Effector memory CD8-positive, alpha-beta T cell (primary cell): ENCODE data around the gene GTF2A1L.

Experiments used
- ATAC-seq: fragments of 150-1000 bp; cut with Tn5 transposase; replicated peaks from 2 replicates; pipeline ENCODE4 v1.10.0; 2021; ENCODE audit warnings: mild to moderate bottlenecking, moderate library complexity
- DNase-seq, 3 experiments: peaks; one replicate each; pipeline ENCODE4 v3.0.0; 2021
- H3K27ac Mint-ChIP-seq, 2 donors: one replicate each; pipeline ENCODE4 v1.8.0; 2022; ENCODE audit warnings: mild to moderate bottlenecking in 2 of 2, mixed read lengths in 2 of 2, moderate library complexity in 2 of 2
- H3K27me3 Mint-ChIP-seq, 2 donors: one replicate each; pipeline ENCODE4 v1.8.0; 2022; ENCODE audit warnings: mixed read lengths in 2 of 2
- H3K36me3 Mint-ChIP-seq: one replicate; pipeline ENCODE4 v1.8.0; 2022; ENCODE audit warnings: mild to moderate bottlenecking, moderate library complexity, mixed read lengths; ENCODE audit not compliant: insufficient read depth
- H3K4me1 Mint-ChIP-seq, 2 donors: one replicate each; pipeline ENCODE4 v1.8.0; 2022; ENCODE audit warnings: low read depth in 2 of 2, mixed read lengths in 2 of 2
- H3K4me3 Mint-ChIP-seq, 2 donors: one replicate each; pipeline ENCODE4 v1.8.0; 2022; ENCODE audit warnings: mild to moderate bottlenecking in 2 of 2, mixed read lengths in 2 of 2, moderate library complexity in 2 of 2
- H3K9me3 Mint-ChIP-seq, 2 donors: one replicate each; pipeline ENCODE4 v1.8.0; 2022; ENCODE audit warnings: mixed read lengths in 2 of 2

Gene GTF2A1L

DNA sequence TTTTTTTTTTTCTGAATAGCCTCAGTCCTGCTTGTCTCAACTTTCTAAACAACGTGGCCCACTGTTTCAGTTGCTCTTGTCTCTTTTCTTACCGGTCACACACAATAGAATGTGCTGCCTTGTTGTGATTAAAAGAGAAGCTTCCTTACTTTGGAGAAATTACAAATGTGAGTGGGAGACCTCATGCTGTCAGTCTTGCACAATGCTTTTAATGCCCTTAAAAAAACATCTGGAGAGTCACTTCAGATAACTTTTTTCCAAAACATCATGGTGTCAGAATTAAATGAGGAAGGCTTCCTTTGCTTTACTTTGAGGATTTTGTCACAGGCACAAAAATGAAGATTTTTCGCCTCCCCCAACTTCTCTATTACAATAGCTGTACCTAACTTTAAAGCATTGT, 100.2 kb downstream of the GTF2A1L start:
- Mint-ChIP-seq H3K4me3 (no peak overlapping the region), H3K9me3 (peaks cover 0 to 3% of the 10 kb centered on the region in 2 donors), H3K36me3 (no peaks in the 10 kb centered on the region), H3K4me1 (no peaks in the 10 kb centered on the region), H3K27me3 (no peaks in the 10 kb centered on the region), H3K27ac (no peak overlapping the region)
- ATAC-seq (no peak), DNase-seq (no peak)

DNA sequence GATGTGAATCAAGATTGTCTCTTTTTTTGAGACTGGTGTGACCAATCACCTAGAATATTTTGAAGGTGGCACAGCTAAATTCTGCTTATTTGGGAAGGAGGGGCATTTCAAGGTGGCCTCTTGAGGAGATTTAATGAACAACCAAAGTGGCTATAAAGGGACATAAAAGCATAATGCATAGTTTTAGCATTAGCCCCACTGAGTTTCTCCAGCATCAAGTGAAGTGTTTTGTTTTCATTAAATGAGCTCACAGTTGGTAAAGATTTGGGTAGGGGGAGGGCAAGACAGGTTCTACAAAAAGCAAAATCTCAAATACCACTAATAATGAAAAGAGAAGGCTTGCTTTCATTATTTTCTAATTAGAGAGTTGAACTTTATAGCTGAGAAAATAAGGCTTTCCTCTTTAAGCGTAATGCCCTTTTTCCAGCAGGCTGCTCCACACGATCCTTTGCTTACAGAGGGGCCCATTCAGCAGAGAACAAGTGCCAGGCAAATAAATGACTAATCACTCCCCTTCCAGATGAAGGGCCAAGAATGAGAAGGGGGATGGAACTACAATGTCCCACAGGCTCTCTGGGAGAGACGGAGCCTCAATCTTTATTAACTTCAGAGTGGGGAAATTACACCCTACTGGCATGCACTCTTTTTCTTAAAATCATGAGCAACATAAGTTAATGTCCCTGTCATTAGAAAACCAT, 102.0 kb downstream of the GTF2A1L start:
- no peaks in the 10 kb centered on the region for H3K36me3 Mint-ChIP-seq
- peaks cover 0 to 3% of the 10 kb centered on the region in 2 donors for H3K9me3 Mint-ChIP-seq
- H3K4me1 Mint-ChIP-seq: no peaks in the 10 kb centered on the region
- no peak overlapping the region for H3K27ac Mint-ChIP-seq
- DNase-seq: no peak
- ATAC-seq: no peak
- H3K4me3 Mint-ChIP-seq: no peak overlapping the region
- H3K27me3 Mint-ChIP-seq: no peaks in the 10 kb centered on the region

DNA sequence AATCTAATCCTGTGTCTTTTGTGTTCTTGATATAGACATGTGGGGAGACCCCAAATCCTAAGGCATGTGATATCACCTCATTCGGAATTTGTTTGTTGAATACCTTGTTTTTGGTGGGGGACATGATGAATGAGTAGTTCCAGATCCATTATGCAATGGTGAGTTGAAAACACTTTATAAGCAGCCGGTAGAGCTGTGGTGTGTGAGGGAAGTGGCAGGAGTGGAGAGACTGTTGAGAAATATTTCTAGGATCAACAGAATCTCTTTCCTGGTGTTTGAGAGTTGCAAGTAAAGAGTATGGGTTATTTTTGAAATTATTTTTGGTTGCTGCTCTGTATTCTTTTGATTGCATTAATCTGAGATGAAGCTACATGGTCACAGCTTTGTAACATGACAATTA, 103.5 kb downstream of the GTF2A1L start:
- Mint-ChIP-seq H3K27me3 (no peaks in the 10 kb centered on the region), H3K27ac (no peak overlapping the region), H3K4me3 (no peak overlapping the region), H3K4me1 (no peaks in the 10 kb centered on the region), H3K9me3 (peaks cover 0 to 3% of the 10 kb centered on the region in 2 donors), H3K36me3 (no peaks in the 10 kb centered on the region)
- DNase-seq (no peak), ATAC-seq (no peak)

DNA sequence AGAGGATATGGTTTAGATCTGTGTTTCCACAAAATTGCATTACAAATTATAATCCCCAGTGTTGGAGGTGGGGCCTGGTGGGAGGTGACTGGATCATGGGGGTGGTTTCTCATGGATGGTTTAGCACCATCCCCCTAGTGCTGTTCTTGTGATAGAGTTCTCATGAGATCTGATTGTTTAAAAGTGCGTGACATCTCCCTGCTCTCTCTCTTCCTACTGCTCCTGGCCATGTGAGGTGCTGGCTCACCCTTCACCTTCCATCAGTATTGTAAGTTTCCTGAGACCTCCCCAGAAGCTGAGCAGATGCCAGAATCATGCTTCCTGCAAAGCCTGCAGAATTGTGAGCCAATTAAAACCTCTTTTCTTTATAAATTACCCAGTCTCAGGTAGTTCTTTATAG, 104.7 kb downstream of the GTF2A1L start:
- no peak for DNase-seq
- no peaks in the 10 kb centered on the region for H3K36me3 Mint-ChIP-seq
- no peaks in the 10 kb centered on the region for H3K4me1 Mint-ChIP-seq
- peaks cover 0 to 3% of the 10 kb centered on the region in 2 donors for H3K9me3 Mint-ChIP-seq
- H3K4me3 Mint-ChIP-seq: no peak overlapping the region
- H3K27me3 Mint-ChIP-seq: no peaks in the 10 kb centered on the region
- ATAC-seq: no peak
- no peak overlapping the region for H3K27ac Mint-ChIP-seq

DNA sequence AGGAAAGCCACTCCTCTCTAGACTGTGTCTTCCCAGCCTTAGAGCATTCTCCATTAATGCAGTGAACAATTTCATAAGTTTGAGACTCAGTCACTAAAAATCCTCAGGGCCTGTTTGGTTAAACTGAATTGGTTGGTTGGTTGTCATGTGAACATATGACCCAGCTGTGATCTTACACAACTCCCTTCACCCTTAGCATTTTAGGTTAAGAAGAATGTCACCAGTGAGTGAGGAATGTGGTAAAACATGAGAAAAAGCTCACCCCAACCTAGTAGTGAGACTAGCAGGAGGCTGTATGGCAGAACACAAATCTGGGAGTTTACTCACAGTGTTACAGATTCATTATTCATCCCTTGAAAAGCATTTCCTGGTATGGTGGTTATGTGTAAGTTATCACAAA, 105.5 kb downstream of the GTF2A1L start:
- no peaks in the 10 kb centered on the region for H3K27me3 Mint-ChIP-seq
- H3K27ac Mint-ChIP-seq: no peak overlapping the region
- H3K4me1 Mint-ChIP-seq: no peaks in the 10 kb centered on the region
- H3K4me3 Mint-ChIP-seq: no peak overlapping the region
- no peak for ATAC-seq
- DNase-seq: no peak
- H3K36me3 Mint-ChIP-seq: no peaks in the 10 kb centered on the region
- H3K9me3 Mint-ChIP-seq: peaks cover 0 to 3% of the 10 kb centered on the region in 2 donors

DNA sequence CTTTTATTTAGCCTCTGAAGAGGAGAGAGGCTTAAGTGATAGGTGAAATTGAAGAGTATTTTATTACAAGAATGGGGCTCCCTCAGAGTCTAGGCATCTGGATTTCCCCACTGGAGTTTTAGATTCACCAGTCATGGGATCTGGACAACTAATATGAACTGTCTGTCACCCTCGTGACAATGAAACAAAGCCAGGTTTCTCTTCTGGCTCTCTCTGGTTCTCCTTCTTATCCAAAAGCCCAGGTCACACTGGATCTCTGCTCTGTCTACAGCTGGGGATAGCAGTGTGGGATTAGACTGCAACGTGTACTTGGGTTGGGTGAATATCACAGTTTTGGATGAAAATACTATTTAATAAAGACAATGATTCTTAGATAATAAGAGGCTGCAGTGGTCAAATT, 106.6 kb downstream of the GTF2A1L start:
- no peak for DNase-seq
- Mint-ChIP-seq H3K4me3 (no peak overlapping the region), H3K9me3 (peaks cover 0 to 3% of the 10 kb centered on the region in 2 donors), H3K36me3 (no peaks in the 10 kb centered on the region), H3K4me1 (no peaks in the 10 kb centered on the region), H3K27ac (no peak overlapping the region), H3K27me3 (no peaks in the 10 kb centered on the region)
- ATAC-seq: no peak

DNA sequence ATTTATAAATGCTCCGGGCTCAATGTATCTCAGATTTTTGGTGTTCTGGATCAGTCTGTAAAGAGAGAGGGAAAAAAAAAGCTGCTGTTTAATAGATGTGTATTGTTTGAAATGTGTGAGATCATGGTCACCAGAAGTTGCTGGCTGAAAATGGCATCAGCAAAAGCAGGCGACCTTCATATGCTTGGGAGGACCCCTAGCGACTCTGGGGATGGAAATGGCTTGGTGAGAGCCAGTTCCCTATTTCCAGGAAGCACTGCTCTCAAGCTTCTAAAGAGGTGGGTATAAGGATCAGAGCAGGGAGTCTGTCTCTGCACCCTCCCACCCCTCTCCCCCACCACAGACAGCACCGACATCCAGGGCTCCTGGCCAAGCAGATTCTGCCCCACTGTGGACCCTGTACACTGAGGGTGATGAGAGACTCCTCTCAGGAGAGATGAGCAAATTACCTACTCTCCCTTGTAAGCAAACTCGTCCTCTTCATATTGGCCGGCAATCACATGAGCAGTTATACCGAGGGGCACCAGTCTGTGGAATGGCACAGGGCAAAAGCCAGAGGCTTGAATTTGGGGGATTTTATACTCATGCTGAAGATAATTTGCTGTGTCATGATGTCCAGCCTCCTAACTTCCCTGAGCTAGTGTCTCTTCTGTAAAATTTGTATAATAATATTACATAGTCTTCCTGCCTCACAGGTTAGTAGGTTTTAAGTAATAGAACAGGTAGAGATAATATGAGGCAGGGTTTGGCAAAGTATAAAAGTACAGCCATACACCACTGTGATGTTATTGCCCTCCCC, 108.2 kb downstream of the GTF2A1L start:
- ATAC-seq (no peak), DNase-seq (no peak)
- H3K36me3 Mint-ChIP-seq: no peaks in the 10 kb centered on the region
- H3K27ac Mint-ChIP-seq: no peak overlapping the region
- H3K4me1 Mint-ChIP-seq: no peaks in the 10 kb centered on the region
- no peaks in the 10 kb centered on the region for H3K27me3 Mint-ChIP-seq
- H3K4me3 Mint-ChIP-seq: no peak overlapping the region
- no peaks in the 10 kb centered on the region for H3K9me3 Mint-ChIP-seq

DNA sequence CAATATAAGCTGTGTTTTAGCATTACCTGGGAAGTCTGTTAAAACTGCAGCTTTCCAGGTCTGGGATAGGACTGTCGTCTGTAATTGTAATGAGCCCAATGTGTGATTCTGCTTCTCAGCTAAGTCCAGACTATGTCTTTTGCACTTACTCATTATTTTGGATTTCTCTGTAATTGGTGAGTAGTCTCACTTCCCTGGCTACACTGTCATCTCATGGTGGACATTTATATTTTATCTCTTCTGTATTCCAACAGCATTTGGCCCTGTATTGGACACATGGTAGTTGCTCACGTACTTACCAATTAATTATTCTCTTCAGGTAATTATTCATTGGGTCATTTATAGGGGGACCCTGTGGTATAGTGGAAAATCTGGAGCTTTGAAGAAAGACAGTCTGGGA, 109.9 kb downstream of the GTF2A1L start:
- no peaks in the 10 kb centered on the region for H3K9me3 Mint-ChIP-seq
- no peak overlapping the region for H3K27ac Mint-ChIP-seq
- no peak overlapping the region for H3K4me3 Mint-ChIP-seq
- no peaks in the 10 kb centered on the region for H3K27me3 Mint-ChIP-seq
- DNase-seq (no peak), ATAC-seq (no peak)
- H3K36me3 Mint-ChIP-seq: no peaks in the 10 kb centered on the region
- H3K4me1 Mint-ChIP-seq: no peaks in the 10 kb centered on the region

DNA sequence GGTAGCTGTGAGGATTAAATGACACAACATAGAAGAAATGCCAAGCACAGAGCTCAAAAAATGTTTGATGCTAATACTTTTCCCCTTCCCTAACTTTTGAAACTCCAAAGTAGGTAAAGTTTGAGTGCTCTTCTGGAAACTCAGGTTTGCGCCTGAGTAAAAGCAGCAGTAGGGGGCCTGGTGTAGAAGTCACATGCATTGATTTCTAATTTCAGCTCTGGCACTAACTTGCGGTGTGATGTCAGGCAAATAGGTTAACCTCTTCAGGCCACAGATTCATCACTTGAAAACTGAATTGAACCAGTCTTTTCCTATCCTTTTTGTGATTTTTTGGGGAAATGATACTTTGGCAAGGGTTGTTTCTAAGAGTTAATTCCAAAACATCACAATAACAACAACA, 110.6 kb downstream of the GTF2A1L start:
- H3K4me3 Mint-ChIP-seq: no peak overlapping the region
- H3K27me3 Mint-ChIP-seq: peaks cover 0 to 6% of the 10 kb centered on the region in 2 donors
- H3K27ac Mint-ChIP-seq: no peak overlapping the region
- no peaks in the 10 kb centered on the region for H3K4me1 Mint-ChIP-seq
- DNase-seq (no peak), ATAC-seq (no peak)
- no peaks in the 10 kb centered on the region for H3K9me3 Mint-ChIP-seq
- H3K36me3 Mint-ChIP-seq: no peaks in the 10 kb centered on the region

DNA sequence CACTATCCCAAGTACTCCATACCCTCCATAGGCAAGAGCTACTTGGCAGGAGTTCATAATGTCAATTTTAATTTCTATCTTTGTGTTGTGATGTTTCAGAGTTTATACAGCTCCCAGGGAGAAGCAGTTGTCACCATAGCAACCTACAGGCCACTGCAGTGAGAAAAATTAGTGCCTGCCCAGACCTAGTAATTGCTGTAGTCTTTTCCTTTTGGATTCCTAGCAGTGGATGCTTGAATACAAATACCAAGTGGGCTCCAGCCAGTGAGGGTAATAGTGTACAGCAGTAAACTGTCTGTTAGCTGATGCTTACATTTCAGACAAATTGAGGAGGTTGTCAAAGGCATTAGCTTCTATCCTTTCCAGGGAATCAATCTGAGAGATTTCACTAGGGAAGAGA, 111.2 kb downstream of the GTF2A1L start:
- Mint-ChIP-seq H3K36me3 (no peaks in the 10 kb centered on the region), H3K9me3 (no peaks in the 10 kb centered on the region), H3K27ac (no peak overlapping the region), H3K4me3 (no peak overlapping the region), H3K27me3 (peaks cover 0 to 11% of the 10 kb centered on the region in 2 donors), H3K4me1 (no peaks in the 10 kb centered on the region)
- ATAC-seq (no peak), DNase-seq (no peak)
